Measurements from ENCODE around the gene KCNG2.

Gene KCNG2

DNA sequence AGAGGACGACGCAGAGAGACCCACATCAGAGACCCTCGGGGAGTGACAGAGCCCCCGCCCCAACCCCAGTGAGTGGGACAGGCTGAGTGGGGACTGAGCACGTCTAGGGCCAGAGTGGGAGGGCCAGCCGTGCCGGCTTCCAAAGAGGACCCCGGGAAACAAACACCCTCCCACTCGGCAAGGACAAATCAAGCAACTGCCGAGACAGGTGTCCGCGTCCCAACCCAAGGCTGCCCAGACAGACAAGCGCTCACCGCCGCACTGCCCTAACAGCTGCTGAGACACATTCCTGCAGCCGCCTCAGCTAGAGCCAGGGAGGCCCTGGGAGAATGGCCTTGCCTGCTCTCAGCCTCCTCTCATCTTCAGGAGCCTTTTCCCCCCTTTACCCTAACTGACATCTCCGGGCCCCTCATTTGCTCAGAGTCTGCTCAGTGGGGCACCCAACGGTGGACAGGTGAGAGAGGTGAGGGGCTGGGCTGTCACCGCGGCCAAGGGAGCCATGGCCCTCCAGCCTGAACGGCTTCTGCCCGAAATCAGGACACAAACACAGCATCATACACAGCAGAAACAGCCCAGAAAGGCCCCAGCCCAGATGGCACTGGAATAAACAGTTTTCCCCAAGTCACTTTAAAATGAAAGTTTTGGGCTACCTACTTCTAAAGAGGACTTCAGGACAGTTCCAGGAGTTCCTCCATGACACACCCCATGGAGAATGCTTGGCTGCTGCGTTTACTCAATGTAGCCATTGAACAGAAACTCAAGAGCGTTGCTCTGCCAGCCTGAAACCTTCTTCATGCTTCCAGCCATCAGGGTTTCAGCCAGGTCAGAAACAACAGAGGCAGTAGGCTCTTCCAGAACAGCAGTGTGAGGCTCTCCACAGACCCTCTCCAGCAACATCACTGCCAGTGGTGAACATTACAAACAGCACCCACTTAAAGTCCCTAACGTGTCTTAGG is 130.1 kb downstream of the KCNG2 start:
- DNase-seq, result peak; percentile 28

DNA sequence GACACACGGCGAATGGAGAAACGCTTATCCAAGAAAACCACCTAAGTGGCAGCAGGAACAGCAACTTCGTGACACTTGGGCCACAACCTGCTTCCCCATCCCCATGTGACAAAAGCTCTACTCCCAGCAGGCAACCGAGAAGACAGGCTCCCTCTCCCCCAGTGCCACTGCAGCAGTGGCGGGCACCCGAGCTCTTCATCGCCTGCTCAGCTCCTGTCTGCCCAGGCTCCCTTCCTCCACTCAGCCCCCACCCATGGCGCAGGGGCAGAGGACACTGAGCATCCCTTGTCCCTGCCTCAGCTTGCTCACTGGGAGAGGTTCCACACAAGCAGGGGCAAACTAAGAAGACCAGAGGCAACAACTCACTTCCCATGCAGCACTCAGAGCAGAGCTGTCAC is 130.8 kb downstream of the KCNG2 start:
- DNase-seq, result no peak

GRCh38 chr18:79930020-79930642 is 132.4 kb downstream of the KCNG2 start:
- no peak for DNase-seq

- no peak for DNase-seq
Observed at GRCh38 chr18:79931475-79931874, 133.7 kb downstream of the KCNG2 start.

- no peak for DNase-seq
Observed at GRCh38 chr18:79932907-79933306, 135.2 kb downstream of the KCNG2 start.

GRCh38 chr18:79933765-79934164 is 136.0 kb downstream of the KCNG2 start:
- no peak for DNase-seq

GRCh38 chr18:79934311-79935097 is 136.8 kb downstream of the KCNG2 start:
- DNase-seq, result no peak

DNA sequence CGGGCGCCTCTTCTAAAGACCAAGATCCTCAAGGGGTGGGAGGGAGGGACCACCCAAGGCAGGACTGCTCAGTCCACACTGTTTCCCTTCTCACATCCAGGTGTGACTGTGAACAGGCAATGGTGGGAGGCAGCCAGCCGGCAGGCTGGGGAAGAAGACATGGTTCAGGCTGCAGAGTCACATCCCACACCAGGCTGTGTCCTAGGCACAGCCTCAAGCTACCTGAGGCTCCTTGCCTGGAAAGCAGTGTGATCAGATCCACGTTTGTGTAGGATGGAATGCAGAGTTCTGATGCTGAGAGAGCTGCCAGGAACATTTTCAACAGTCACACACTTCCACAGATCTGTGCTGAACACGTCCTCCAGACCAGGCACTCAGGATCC is 137.4 kb downstream of the KCNG2 start:
- no peak for DNase-seq

GRCh38 chr18:79935499-79935898 is 137.8 kb downstream of the KCNG2 start:
- DNase-seq, result no peak

DNA sequence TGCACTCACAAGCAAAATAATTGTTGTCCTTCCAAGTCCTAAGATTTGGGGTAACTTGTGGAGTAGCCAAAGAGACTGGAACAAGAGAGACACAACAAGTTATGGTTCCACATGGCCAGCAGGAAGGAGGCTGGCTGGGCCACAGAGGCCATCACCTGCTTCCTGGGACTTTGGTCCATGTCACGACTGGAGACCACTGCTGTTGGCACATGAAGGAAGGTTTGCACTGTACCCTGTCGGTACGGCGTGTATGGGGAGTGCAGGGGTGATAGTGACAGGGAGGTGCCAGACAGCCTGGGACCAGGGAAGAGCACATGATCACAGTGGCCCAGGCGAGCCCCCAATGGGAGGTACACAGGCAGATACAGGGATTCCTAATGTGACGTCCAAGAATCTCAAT is 138.2 kb downstream of the KCNG2 start:
- DNase-seq, result no peak

GRCh38 chr18:79936641-79937040 is 138.9 kb downstream of the KCNG2 start:
- no peak for DNase-seq

DNA sequence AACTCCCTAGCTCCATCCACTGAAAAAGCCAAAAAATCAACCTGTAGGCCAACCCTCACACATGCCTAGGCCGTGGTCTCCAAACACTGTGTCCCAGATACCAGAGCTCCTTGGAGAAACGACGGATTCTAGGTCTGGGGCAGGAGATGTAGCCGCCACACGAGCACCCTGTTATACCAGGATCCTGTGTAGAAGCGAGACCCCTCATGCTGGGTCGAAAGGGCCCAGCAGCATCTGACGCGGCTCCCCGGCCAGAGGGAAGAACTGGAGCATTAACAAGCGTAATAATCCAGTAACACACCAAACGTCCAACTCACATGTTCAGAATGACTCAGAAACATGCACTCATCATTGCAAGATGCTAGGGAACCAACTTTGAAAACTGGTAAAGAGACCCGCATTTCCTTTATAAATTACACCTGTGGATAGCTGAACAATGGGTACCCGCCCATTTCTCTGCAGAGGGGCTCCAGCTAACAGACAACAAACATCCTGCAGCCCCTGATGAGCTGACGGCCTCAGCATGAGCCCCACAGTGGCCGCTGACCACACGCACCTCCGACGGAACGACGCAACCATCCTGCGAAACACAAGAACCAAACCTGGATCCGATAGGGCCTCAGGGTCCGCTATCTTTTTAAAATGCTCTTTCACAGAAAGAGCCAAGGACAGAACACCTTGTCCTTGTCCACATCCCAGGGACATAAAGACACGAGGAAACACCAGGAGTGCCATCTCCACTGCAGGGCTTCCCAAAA is 139.5 kb downstream of the KCNG2 start:
- DNase-seq, result no peak

DNA sequence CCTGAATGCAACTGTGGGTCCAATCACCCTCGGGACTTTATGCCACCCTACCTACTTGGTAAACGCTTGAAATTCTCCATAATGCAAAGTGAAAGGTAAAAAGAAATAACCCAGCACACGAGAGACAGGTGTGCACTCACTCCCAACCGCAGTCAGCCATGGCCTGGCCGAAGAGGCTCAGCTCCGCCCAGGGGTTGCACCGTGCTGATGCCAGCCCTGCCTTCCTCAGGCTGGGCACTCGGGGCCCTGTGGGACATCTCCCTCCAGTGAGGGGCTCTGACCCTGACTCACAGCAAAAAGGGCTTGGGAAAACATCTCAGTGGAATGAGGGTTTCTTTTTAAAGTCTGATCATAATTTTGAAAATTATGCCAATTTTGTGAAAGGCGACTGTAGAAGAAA is 140.5 kb downstream of the KCNG2 start:
- no peak for DNase-seq

DNA sequence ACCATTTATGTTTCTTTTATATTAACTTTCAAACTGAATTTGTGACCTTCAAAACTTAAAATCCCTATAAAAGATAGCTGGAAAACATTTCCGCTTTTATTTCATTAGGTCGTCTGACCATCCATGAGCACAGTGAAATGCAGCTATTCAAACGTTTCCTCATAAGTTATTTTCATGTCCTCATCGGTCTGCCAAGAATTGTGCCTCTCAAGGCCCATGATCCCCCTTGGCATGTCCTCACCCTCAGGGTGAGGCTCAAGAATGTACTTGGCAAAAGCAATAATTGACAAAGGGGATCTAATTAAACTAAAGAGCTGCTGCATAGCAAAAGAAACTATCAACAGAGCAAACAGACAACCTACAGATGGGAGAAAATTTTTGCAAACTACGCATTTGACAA is 141.4 kb downstream of the KCNG2 start:
- no peak for DNase-seq

- no peak for DNase-seq
Observed at GRCh38 chr18:79940126-79940813, 142.5 kb downstream of the KCNG2 start.

DNA sequence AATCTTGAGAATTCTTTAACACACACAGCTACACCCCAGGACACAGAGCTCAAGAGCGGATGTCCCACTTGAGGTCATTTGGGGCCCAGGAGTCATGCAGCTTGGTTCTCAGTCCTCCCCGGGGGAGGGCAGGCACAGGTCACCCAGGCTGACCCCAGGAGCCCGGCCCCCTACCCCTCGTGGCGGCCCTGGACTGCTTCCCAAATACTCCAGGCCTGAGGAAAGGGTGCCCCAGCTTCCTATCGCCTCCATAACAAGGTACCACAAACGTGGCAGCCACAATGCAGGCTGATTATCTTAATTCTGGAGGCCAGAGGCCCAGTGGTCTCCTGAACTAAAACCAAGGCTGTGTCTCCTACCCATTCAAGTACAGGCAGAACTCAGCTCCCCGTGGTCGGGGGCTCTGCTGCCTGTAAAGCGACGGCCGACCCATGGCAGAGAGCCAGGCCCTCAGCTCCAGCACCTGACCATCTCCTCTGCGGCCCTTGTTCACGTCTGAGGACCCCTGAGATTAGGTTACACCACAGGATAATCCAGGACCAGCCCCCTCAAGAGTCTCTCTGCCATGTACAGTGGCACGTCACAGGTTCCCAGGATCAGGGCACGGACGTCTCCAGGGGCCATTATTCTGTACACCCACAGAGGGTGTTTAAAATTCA is 143.2 kb downstream of the KCNG2 start:
- DNase-seq, result no peak

DNA sequence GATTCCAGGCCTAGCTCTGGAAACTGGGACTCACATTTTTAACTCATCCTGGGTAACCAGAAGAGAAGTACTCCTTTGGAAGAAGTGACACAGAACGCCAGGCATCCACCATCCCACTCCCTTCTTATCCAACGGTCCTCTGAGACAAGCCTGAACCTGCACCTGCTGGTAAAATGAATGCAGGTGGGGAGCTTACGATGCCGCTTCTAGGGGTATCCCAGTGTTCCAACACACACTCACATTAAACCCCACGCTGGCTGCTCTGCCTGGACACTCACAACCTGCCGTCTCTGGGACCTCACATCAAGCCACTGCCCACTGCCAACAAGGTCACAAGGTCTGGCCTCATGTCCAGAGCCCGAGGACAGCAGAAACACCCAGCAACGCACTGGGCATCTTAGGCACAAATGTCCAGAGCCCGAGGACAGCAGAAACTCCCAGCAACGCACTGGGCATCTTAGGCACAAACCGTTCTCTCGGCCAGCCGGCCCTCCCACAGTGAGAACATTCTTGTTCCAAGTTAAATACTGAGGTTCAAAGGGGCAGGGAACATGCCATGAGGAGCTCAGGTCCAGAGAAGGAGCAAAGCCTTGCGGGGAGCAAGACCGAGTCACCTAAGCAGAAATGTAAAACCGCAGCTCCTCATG is 143.9 kb downstream of the KCNG2 start:
- DNase-seq, result no peak

- DNase-seq, result no peak
Observed at GRCh38 chr18:79942211-79942610, 144.5 kb downstream of the KCNG2 start.

DNA sequence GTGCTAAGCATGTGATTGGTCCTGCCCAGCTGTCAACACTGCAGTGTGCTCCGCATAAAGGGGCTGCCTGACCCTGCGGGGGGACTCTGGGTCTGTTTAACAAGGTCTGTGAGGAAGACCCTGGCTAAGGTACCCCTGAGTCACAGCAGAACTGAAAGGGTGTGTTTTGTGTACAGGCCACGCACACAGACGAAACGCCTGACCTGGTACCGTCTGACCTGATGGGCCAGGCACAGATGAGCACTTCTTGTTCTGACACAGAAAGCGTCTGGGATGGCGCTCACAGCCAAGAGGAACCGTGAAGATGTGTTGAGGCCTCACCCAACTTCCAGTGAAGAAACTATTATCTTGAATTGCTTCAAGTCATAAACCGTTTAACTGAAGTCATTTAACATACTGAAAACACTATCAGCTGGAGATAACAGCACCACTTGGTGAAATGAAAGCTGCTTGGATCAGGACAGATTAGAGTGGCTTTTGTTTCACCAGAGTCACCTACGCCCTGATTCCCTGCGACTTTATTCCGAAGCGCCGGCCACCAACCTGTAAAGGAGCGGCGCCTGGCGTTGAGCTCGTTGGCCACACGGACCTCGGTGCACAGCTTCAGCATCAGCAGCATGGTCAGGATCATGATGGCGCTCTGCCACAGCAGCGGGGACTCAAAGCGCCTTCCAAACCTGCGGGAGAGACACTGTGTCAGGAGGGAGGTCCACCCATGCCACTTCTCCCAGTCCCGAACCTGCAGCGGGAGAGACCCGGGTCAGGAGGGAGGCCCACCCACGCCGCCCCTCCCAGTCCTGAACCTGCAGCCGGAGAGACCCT is 145.3 kb downstream of the KCNG2 start:
- no peak for DNase-seq

DNA sequence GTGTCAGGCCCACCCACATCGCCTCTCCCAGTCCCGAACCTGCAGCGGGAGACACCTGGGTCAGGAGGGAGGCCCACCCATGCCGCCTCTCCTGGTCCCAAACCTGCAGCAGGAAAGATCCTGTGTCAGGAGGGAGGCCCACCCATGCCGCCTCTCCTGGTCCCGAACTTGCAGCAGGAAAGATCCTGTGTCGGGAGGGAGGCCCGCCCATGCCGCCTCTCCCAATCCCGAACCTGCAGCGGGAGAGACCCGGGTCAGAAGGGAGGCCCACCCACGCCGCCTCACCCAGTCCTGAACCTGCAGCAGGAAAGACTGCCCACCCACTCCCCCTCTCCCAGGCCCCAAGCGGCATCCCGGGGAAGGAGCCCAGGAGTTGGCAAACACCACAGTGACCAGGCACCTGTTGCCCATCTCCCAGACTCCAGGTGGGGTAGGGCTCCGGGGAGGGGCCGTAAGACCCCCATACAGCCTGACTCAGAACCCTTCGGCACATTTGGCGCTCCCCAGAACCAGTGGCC is 145.9 kb downstream of the KCNG2 start:
- DNase-seq, result no peak

All from retina (tissue), 1 donor.